DOHH2 (cell line): ENCODE measurements around the gene CARD6.

Experiments
- EZH2phosphoT487 ChIP-seq: fragments of 200-600 bp; sonication (generic); IDR thresholded peaks from 2 replicates; pipeline ENCODE4 v1.6.1; 2017; ENCODE audit warnings: borderline replicate concordance, mild to moderate bottlenecking, antibody characterized with exemption, low read length, moderate library complexity, mixed read lengths
- TF ChIP-seq, protein P1 (sequence below): fragments of 200-600 bp; sonication (generic); IDR thresholded peaks from one replicate; pipeline ENCODE4 v1.5.1; 2014; ENCODE audit warnings: antibody characterized with exemption, mild to moderate bottlenecking, low read depth, low read length; ENCODE audit not compliant: poor library complexity, severe bottlenecking

GRCh38 chr5:40833712-40834229, 7.4 kb upstream of the CARD6 start:
- TF ChIP-seq, protein P1, sequence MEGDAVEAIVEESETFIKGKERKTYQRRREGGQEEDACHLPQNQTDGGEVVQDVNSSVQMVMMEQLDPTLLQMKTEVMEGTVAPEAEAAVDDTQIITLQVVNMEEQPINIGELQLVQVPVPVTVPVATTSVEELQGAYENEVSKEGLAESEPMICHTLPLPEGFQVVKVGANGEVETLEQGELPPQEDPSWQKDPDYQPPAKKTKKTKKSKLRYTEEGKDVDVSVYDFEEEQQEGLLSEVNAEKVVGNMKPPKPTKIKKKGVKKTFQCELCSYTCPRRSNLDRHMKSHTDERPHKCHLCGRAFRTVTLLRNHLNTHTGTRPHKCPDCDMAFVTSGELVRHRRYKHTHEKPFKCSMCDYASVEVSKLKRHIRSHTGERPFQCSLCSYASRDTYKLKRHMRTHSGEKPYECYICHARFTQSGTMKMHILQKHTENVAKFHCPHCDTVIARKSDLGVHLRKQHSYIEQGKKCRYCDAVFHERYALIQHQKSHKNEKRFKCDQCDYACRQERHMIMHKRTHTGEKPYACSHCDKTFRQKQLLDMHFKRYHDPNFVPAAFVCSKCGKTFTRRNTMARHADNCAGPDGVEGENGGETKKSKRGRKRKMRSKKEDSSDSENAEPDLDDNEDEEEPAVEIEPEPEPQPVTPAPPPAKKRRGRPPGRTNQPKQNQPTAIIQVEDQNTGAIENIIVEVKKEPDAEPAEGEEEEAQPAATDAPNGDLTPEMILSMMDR: no peak
- no peak for TF ChIP-seq EZH2phosphoT487
